Measurements from ENCODE around the gene UEVLD.
A peak's percentile ranks its signal among the peaks of the same experiment; 100 is the strongest.
"Not testable (repeated sequence)": the region's sequence is repeated elsewhere in the genome, so short reads cannot be mapped to it uniquely, and the experiment has no call there.

The UEVLD gene

GRCh38 chr11:18588297-18589252 lies at the start of gene UEVLD:
Gene UEVLD, minus strand, starts transcription at chr11:18588734. Its CDS starts 80 bp downstream, at chr11:18588654.
- DNase-seq (ENCODE audit: low read depth in 2 of 2): peak; percentile 40 to 59

DNA sequence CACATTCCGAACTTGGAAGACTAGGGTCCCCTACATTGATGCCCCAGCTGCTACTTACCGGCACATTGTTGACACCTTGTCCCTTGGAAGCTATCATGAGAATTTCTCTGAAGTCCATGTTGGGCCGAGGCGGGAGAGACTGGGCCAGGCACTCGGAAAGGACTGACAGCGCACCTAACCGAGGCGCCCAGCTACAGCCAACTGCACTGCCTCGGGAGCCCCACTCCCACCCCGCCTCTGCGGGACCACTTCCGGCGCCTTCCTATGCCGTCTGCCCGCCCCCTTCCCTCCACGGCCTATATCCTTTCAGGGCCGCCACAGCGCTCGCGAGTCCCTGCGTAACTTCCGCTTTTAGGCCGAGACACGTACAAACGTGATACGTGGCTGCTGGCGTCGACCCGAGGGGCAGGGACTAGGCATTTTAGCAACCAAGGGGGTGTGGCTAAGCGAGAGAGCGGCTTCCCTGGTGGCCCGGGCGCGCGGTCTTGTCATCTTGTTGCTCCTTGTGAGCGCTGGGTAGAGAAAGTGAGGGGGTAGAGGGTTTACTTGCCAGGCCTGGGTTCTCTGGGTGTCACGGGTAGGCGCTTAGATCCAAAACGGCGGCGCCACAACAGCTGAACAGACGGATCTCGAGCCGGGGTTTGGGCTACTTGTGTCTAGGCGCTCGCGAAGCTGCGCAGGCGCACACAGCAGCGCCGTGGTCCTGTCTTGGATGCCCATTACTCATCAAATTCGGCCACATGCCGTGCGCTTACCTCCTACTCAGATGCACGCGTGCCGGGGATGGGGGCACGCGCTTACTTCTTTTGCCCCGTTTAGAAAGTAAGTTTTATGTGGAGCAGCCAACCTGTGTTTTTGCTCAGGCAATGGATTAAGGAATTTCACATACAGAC lies 45.9 kb upstream of the UEVLD start, which contains the start of gene SPTY2D1:
SPTY2D1 (minus strand) TSS at position 203 of the 893 bp plus-strand sequence; CDS start at position 118, 85 bp downstream.
- peak; percentile 90 to 94 for DNase-seq (ENCODE audit: low read depth in 2 of 2)

GRCh38 chr11:18633256-18634139 lies 45.0 kb upstream of the UEVLD start:
- no peak for DNase-seq (ENCODE audit: low read depth in 2 of 2)

GRCh38 chr11:18632841-18633240 lies 44.3 kb upstream of the UEVLD start:
- no peak for DNase-seq (ENCODE audit: low read depth in 2 of 2)

DNA sequence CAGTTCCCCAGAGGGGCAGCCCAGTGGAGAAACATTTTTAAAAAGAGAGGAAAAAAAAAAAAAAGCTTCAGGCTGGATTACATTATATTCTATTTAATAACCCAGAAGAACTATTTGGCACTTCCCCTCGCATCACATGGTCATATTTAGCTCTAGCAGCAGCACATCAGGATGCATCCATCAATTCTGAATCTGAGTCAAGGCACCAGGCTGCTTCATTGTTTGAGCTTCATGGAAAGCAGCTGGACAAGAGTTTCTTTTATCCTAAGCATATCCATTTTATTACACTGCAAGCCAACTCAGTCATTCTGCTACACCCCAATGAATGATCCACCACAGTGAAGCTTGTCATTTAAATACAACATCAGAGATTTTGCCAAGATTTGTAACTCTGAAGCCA lies 35.6 kb upstream of the UEVLD start:
- no peak for DNase-seq (ENCODE audit: low read depth in 2 of 2)

DNA sequence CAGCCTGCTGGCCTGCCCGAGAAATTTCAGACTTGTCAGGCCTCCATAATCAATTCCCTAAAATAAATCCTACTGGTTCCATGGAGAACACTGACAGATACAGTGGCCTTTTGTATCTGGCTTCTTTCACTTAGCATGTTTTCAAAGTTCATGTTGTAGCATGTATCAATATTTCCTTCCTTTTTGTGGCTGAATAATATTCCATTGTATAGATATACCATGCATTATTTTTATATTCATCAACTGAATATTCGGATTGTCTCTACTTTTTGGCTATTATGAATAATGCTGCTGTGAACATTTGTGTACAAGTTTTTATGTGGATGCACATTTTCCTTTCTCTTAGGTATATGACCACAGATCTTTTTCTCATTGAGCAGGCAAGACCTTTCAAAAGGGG lies 35.2 kb upstream of the UEVLD start:
- DNase-seq (ENCODE audit: low read depth in 2 of 2): no peak

DNA sequence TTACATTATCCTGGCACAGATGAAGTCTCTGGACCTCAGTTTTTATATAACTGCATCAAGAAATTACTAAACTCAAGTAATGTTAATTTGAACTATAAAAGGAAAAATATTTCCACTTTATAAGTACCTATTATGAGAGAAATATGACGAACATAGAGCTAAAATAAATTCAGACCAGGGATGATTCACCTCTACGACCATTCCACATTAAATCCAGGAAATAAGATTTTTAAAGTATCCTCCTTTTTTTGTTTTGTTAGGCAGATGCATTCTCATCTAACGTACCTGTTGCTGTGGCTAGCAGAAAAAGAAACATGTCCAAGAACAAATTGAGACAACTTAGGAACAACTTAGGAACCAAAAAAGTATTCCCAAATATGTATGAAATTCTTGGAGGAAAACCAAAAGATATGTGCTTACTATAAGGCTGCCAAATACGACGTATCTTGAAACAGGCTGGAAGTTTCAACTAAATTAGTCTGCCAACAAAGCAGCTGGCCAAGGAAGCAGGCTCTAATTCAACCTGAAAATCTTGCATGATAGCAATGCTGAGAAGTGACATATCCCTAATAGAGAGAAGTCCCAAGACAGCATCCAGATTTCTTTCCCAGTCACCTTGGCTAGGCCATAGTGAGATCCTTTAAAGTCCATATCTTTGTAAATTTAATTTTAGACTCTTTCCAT lies 29.9 kb upstream of the UEVLD start:
- DNase-seq (ENCODE audit: low read depth in 2 of 2): no peak

DNA sequence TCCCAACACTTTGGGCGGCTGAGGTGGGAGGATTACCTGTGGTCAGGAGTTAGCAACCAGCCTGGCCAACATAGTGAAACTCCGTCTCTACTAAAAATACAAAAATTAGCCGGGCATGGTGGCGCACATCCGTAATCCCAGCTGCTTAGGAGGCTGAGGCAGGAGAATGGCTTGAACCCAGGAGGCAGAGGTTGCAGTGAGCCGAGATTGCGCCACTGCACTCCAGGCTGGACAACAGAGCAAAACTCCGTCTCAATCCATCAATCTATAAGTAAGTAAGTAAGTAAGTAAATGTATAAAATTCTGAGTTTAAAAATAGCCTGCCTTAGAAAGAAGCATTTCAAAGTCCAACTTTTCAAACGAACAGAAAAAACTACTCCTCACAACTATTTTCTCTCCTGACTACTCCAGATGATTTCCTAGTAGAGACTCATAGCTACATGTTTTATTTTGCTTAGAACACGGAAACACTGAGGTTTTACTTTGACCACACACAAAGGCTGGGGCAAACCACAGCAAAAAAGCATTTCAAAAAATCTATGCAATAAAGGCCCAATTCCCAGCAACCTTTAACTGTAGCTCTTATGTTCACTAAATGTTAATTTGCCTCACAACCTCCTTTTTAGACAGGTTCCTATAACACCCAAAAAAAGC lies 29.3 kb upstream of the UEVLD start:
- DNase-seq (ENCODE audit: low read depth in 2 of 2): no peak

GRCh38 chr11:18615628-18616392 lies 27.3 kb upstream of the UEVLD start:
- DNase-seq (ENCODE audit: low read depth in 2 of 2): no peak

GRCh38 chr11:18614667-18615066 lies 26.1 kb upstream of the UEVLD start:
- DNase-seq (ENCODE audit: low read depth in 2 of 2): no peak

GRCh38 chr11:18612394-18612793 lies 23.9 kb upstream of the UEVLD start:
- DNase-seq (ENCODE audit: low read depth in 2 of 2): no peak

DNA sequence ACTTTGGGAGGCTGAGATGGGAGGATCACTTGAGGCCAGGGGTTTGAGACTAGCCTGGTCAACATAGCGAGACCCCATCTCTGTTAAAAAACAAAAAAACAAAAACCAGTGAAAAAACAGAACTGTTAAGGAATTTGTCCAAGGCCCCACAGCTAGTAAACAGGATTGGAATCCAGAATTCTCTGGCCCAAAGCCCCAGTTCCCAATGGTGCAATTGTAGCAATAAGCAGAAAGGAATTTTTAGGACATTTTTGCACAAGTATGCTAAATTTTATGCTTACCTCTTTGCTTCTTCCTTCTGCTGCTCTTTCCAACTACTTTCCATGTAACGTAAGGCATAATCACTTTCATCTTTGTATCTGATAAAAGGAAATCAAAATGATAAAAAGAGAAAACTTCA lies 22.7 kb upstream of the UEVLD start:
- DNase-seq (ENCODE audit: low read depth in 2 of 2): no peak

- DNase-seq (ENCODE audit: low read depth in 2 of 2): no peak
These were observed 19.8 kb upstream of the UEVLD start for GRCh38 chr11:18608376-18608775.

- DNase-seq (ENCODE audit: low read depth in 2 of 2): no peak
These were observed 12.5 kb upstream of the UEVLD start for GRCh38 chr11:18600915-18601569.

DNA sequence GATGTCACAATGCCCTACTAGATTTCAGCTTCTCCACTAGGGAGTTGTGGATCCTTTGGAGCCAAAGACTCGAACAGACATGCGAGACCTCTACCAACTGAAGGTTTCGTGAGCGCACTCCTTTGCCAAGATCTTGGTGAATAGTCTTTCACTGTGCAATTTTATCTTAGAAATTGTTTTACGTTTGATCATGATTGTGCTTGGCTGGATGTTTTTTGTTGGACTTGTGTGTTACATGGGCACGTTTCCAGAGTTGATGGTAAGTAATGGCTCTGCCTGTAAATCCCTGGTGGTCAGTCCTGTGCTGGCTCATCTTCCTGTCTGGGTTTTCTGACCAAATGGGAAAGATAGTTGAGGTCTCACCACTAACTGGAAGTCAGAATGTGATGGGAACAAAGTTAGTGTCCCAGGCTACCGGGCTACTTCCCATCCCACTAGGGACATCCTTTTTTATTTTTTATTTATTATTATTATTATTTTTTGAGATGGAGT lies 11.3 kb upstream of the UEVLD start, which contains the start of gene MISFA:
MISFA (plus strand) TSS at position 51 of the 492 bp plus-strand sequence; CDS start at position 191, 140 bp downstream.
- DNase-seq (ENCODE audit: low read depth in 2 of 2): no peak

GRCh38 chr11:18594999-18595749 lies 6.6 kb upstream of the UEVLD start:
- DNase-seq (ENCODE audit: low read depth in 2 of 2): no peak

DNA sequence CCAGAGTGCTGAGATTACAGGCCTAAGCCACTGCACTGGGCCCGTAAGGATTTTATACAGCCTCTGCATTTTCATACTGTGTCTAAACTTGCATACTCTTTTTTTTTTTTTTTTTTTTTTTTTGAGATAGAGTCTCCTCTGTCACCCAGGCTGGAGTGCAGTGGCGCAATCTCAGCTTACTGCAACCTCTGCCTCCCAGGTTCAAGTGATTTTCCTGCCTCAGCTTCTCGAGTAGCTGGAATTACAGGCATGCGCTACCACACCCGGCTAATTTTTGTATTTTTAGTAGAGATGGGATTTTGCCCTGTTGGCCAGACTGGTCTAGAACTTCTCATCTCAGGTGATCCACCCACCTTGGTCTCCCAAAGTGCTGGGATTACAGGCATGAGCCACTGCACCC lies 5.6 kb upstream of the UEVLD start:
- DNase-seq (ENCODE audit: low read depth in 2 of 2): not testable (repeated sequence)

GRCh38 chr11:18590571-18590970 lies 2.0 kb upstream of the UEVLD start:
- DNase-seq (ENCODE audit: low read depth in 2 of 2): no peak

All from stimulated activated CD4-positive, alpha-beta T cell treated with anti-CD3 and anti-CD28 coated beads, Interleukin-1b, Interleukin-23, amount 100 ng/mL, for 4 hours (primary cell).